Measurements from ENCODE around the gene ARHGAP28. TPM values are rescaled to one million over a fixed set of nuclear protein-coding genes. Genes with fewer than 3 reads are reported as not detected.

Gene ARHGAP28
- total RNA-seq, 2 donors from 2014 or later: 0.41 to 1.8 TPM

GRCh38 chr18:6784046-6784445 lies 54.5 kb downstream of the ARHGAP28 start:
- Histone ChIP-seq H3K9me3 (no peaks in the 10 kb centered on the region), H3K36me3 (no peaks in the 10 kb centered on the region), H3K27me3 (replicated peaks; ENCODE audit: insufficient read depth) (no peaks in the 10 kb centered on the region), H3K27ac (no peak overlapping the region), H3K4me3 (no peak overlapping the region), H3K4me1 (ENCODE audit: control insufficient read depth in 1 of 2, low read depth in 2 of 2) (no peaks in the 10 kb centered on the region)
- DNase-seq (ENCODE audit: low spot score): no peak
- TF ChIP-seq, protein P1, sequence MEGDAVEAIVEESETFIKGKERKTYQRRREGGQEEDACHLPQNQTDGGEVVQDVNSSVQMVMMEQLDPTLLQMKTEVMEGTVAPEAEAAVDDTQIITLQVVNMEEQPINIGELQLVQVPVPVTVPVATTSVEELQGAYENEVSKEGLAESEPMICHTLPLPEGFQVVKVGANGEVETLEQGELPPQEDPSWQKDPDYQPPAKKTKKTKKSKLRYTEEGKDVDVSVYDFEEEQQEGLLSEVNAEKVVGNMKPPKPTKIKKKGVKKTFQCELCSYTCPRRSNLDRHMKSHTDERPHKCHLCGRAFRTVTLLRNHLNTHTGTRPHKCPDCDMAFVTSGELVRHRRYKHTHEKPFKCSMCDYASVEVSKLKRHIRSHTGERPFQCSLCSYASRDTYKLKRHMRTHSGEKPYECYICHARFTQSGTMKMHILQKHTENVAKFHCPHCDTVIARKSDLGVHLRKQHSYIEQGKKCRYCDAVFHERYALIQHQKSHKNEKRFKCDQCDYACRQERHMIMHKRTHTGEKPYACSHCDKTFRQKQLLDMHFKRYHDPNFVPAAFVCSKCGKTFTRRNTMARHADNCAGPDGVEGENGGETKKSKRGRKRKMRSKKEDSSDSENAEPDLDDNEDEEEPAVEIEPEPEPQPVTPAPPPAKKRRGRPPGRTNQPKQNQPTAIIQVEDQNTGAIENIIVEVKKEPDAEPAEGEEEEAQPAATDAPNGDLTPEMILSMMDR (IDR thresholded peaks at IDR 0.05): no peak
- ATAC-seq (ENCODE audit: insufficient number of reproducible peaks, low FRiP score, low read depth): no peak

DNA sequence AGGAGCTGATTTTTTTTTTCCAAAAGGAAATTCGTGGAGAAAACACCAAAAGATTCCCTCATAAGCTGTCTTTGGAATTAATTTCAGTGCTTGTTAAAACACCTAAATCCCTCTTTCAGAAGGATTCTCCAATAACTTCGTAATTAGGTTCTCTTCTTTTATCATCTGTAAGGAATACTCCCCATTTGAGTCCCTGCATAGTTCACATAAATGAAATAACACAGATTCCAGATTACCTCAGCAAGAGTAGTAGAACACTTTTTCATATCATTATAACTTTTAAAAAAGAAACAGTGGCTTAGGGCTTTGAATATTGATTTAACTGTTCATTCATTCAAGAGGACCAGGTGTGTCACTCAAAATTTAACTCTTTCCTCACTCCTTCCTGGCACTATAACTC lies 55.5 kb downstream of the ARHGAP28 start:
- Histone ChIP-seq H3K4me1 (ENCODE audit: control insufficient read depth in 1 of 2, low read depth in 2 of 2) (no peaks in the 10 kb centered on the region), H3K27ac (no peak overlapping the region)

GRCh38 chr18:6785411-6785810 lies 55.9 kb downstream of the ARHGAP28 start:
- Histone ChIP-seq H3K36me3 (no peaks in the 10 kb centered on the region), H3K27ac (no peak overlapping the region), H3K4me1 (ENCODE audit: control insufficient read depth in 1 of 2, low read depth in 2 of 2) (no peaks in the 10 kb centered on the region), H3K9me3 (no peaks in the 10 kb centered on the region), H3K4me3 (no peak overlapping the region), H3K27me3 (replicated peaks; ENCODE audit: insufficient read depth) (no peaks in the 10 kb centered on the region)
- ATAC-seq (ENCODE audit: insufficient number of reproducible peaks, low FRiP score, low read depth) (no peak), DNase-seq (ENCODE audit: low spot score) (no peak)
- TF ChIP-seq, protein P1 (IDR thresholded peaks at IDR 0.05): no peak

More for the DNA sequence above, 55.5 kb downstream of the ARHGAP28 start:
- ATAC-seq (ENCODE audit: insufficient number of reproducible peaks, low FRiP score, low read depth): no peak
- Histone ChIP-seq H3K9me3 (no peaks in the 10 kb centered on the region), H3K36me3 (no peaks in the 10 kb centered on the region), H3K27me3 (replicated peaks; ENCODE audit: insufficient read depth) (no peaks in the 10 kb centered on the region), H3K4me3 (no peak overlapping the region)
- DNase-seq (ENCODE audit: low spot score): no peak
- TF ChIP-seq, protein P1 (IDR thresholded peaks at IDR 0.05): no peak

GRCh38 chr18:6792391-6792790 lies 62.9 kb downstream of the ARHGAP28 start:
- Histone ChIP-seq H3K9me3 (no peaks in the 10 kb centered on the region), H3K4me3 (no peak overlapping the region), H3K4me1 (ENCODE audit: control insufficient read depth in 1 of 2, low read depth in 2 of 2) (no peaks in the 10 kb centered on the region), H3K27me3 (replicated peaks; ENCODE audit: insufficient read depth) (no peaks in the 10 kb centered on the region), H3K27ac (no peak overlapping the region), H3K36me3 (no peaks in the 10 kb centered on the region)
- ATAC-seq (ENCODE audit: insufficient number of reproducible peaks, low FRiP score, low read depth) (no peak), DNase-seq (ENCODE audit: low spot score) (no peak)
- TF ChIP-seq, protein P1 (IDR thresholded peaks at IDR 0.05): no peak

- TF ChIP-seq, protein P1 (IDR thresholded peaks at IDR 0.05): no peak
- Histone ChIP-seq H3K9me3 (no peaks in the 10 kb centered on the region), H3K36me3 (no peaks in the 10 kb centered on the region), H3K4me1 (ENCODE audit: control insufficient read depth in 1 of 2, low read depth in 2 of 2) (no peaks in the 10 kb centered on the region), H3K4me3 (no peak overlapping the region), H3K27ac (no peak overlapping the region), H3K27me3 (replicated peaks; ENCODE audit: insufficient read depth) (no peaks in the 10 kb centered on the region)
- DNase-seq (ENCODE audit: low spot score) (no peak), ATAC-seq (ENCODE audit: insufficient number of reproducible peaks, low FRiP score, low read depth) (no peak)
Measured at GRCh38 chr18:6793455-6793854, 63.9 kb downstream of the ARHGAP28 start.
